ENCODE results near the gene PDZD2. TPM values are rescaled to one million over a fixed set of nuclear protein-coding genes. Genes with fewer than 3 reads are reported as not detected.

Gene PDZD2
- total RNA-seq, 1 donor from 2014 or later, result 0.38 TPM

- ATAC-seq (ENCODE audit: low read depth), result no peak
- no peak overlapping the region for H3K4me3 Mint-ChIP-seq
- DNase-seq, result no peak
- H3K4me1 Mint-ChIP-seq, result no peaks in the 10 kb centered on the region
- H3K27me3 Mint-ChIP-seq, result peaks cover 3% of the 10 kb centered on the region
- no peak overlapping the region for H3K27ac Mint-ChIP-seq
- H3K9me3 Mint-ChIP-seq, result no peaks in the 10 kb centered on the region
- intact Hi-C loops (cut with micrococcal nuclease), result no loop called here
- TF ChIP-seq CTCF (IDR thresholded peaks at IDR 0.05), result no peak
- POLR2A ChIA-PET, result no interaction called here
- CTCF ChIA-PET, result no interaction called here
- no peaks in the 10 kb centered on the region for H3K36me3 Mint-ChIP-seq (ENCODE audit: low read depth)
Observed at GRCh38 chr5:31707329-31707728, 68.4 kb downstream of the PDZD2 start.

GRCh38 chr5:31708089-31708488 is 69.2 kb downstream of the PDZD2 start:
- Mint-ChIP-seq H3K27ac (no peak overlapping the region), H3K36me3 (ENCODE audit: low read depth) (no peaks in the 10 kb centered on the region), H3K4me3 (no peak overlapping the region), H3K27me3 (peaks cover 3% of the 10 kb centered on the region), H3K9me3 (no peaks in the 10 kb centered on the region), H3K4me1 (no peaks in the 10 kb centered on the region)
- POLR2A ChIA-PET, result no interaction called here
- no peak for DNase-seq
- ATAC-seq (ENCODE audit: low read depth), result no peak
- CTCF ChIA-PET, result no interaction called here
- intact Hi-C loops (cut with micrococcal nuclease), result no loop called here
- no peak for TF ChIP-seq CTCF (IDR thresholded peaks at IDR 0.05)

GRCh38 chr5:31711363-31711762 is 72.4 kb downstream of the PDZD2 start:
- ChIA-PET POLR2A (no interaction called here), CTCF (no interaction called here)
- ATAC-seq (ENCODE audit: low read depth), result no peak

GRCh38 chr5:31711935-31712592 is 73.1 kb downstream of the PDZD2 start:
- CTCF ChIA-PET, result no interaction called here
- Mint-ChIP-seq H3K27me3 (no peaks in the 10 kb centered on the region), H3K4me3 (no peak overlapping the region), H3K9me3 (no peaks in the 10 kb centered on the region), H3K4me1 (no peaks in the 10 kb centered on the region), H3K36me3 (ENCODE audit: low read depth) (no peaks in the 10 kb centered on the region), H3K27ac (no peak overlapping the region)
- POLR2A ChIA-PET, result interaction anchor here (0.6 kb wide), 1 partner anchor 10 kb away, joined by 3 read pairs; no protein-coding TSS in a partner anchor
- intact Hi-C loops (cut with micrococcal nuclease), result no loop called here
- no peak for DNase-seq
- no peak for ATAC-seq (ENCODE audit: low read depth)
- TF ChIP-seq CTCF (IDR thresholded peaks at IDR 0.05), result no peak

More at GRCh38 chr5:31711363-31711762, 72.4 kb downstream of the PDZD2 start:
- DNase-seq, result no peak
- no peak overlapping the region for H3K27ac Mint-ChIP-seq
- no peak for TF ChIP-seq CTCF (IDR thresholded peaks at IDR 0.05)
- H3K27me3 Mint-ChIP-seq, result no peaks in the 10 kb centered on the region
- no peaks in the 10 kb centered on the region for H3K4me1 Mint-ChIP-seq
- H3K4me3 Mint-ChIP-seq, result no peak overlapping the region
- no peaks in the 10 kb centered on the region for H3K36me3 Mint-ChIP-seq (ENCODE audit: low read depth)
- H3K9me3 Mint-ChIP-seq, result no peaks in the 10 kb centered on the region
- intact Hi-C loops (cut with micrococcal nuclease), result no loop called here

GRCh38 chr5:31717561-31717960 is 78.6 kb downstream of the PDZD2 start:
- ChIA-PET POLR2A (no interaction called here), CTCF (no interaction called here)
- ATAC-seq (ENCODE audit: low read depth) (no peak), DNase-seq (no peak)
- Mint-ChIP-seq H3K27me3 (no peaks in the 10 kb centered on the region), H3K36me3 (ENCODE audit: low read depth) (no peaks in the 10 kb centered on the region), H3K4me3 (no peak overlapping the region), H3K27ac (no peak overlapping the region), H3K9me3 (no peaks in the 10 kb centered on the region), H3K4me1 (no peaks in the 10 kb centered on the region)
- TF ChIP-seq CTCF (IDR thresholded peaks at IDR 0.05), result no peak
- intact Hi-C loops (cut with micrococcal nuclease), result no loop called here

All from activated B cell treated with CpG ODN at 0.5 μM for 24 hours (primary cell).